Effector memory CD4-positive, alpha-beta T cell (primary cell): ENCODE results near the gene SETD7.

Experiments
- DNase-seq, 3 donors: peaks; one replicate each; pipeline ENCODE4 v3.0.0-alpha.2; 2020
- H3K27ac ChIP-seq: 2 replicates; pipeline ENCODE4 v1.7.0; 2013; ENCODE audit warnings: mild to moderate bottlenecking, low read length, moderate library complexity; ENCODE audit not compliant: insufficient read depth, poor library complexity, severe bottlenecking
- H3K27me3 ChIP-seq: replicated peaks from 2 replicates; pipeline ENCODE4 v1.7.0; 2013; ENCODE audit warnings: mild to moderate bottlenecking, low read length; ENCODE audit not compliant: insufficient read depth, control insufficient read depth, poor library complexity, severe bottlenecking
- H3K36me3 ChIP-seq: 2 replicates; pipeline ENCODE4 v1.7.0; 2013; ENCODE audit warnings: mild to moderate bottlenecking, low read length, moderate library complexity; ENCODE audit not compliant: control insufficient read depth, insufficient read depth
- H3K4me1 ChIP-seq: 2 replicates; pipeline ENCODE4 v1.7.0; 2013; ENCODE audit warnings: low read length, mild to moderate bottlenecking; ENCODE audit not compliant: control insufficient read depth, insufficient read depth, poor library complexity, severe bottlenecking
- H3K4me3 ChIP-seq: 2 replicates; pipeline ENCODE4 v1.7.0; 2013; ENCODE audit warnings: low read length, low read depth, mild to moderate bottlenecking; ENCODE audit not compliant: insufficient read depth, poor library complexity, severe bottlenecking
- H3K9me3 ChIP-seq: 2 replicates; pipeline ENCODE4 v1.7.0; 2013; ENCODE audit warnings: mild to moderate bottlenecking, low read length, moderate library complexity; ENCODE audit not compliant: control insufficient read depth

Gene SETD7

GRCh38 chr4:139594591-139595185 lies 38.7 kb upstream of the SETD7 start:
- no peaks in the 10 kb centered on the region for H3K36me3 ChIP-seq
- no peaks in the 10 kb centered on the region for H3K4me1 ChIP-seq
- H3K27me3 ChIP-seq, result no peaks in the 10 kb centered on the region
- no peak overlapping the region for H3K4me3 ChIP-seq
- H3K9me3 ChIP-seq, result no peaks in the 10 kb centered on the region
- no peak for DNase-seq
- no peak overlapping the region for H3K27ac ChIP-seq

DNA sequence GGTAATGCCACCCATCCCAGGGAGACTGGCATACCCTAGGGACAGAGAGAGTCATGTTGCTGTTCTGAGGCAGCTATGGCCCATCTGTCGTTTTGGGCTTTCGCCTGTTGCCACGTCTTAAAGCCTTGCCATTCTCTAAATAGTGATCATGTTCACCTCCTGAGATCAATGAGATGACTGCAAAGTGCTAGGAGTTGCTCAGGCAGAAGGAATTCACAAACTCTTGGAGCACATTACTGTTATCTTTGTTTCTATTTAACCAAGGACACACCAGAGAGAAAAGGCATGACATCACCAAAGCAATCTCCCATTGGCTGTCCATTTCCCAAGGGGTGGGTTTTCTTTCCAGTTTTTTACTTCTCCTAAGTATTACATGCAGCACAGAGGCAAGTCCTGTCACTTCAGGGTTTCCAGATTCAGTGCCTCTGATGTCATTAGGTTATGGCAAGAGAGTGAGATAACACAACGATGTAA lies 37.1 kb upstream of the SETD7 start:
- Histone ChIP-seq H3K9me3 (no peaks in the 10 kb centered on the region), H3K4me1 (no peaks in the 10 kb centered on the region), H3K36me3 (no peaks in the 10 kb centered on the region), H3K4me3 (no peak overlapping the region), H3K27ac (no peak overlapping the region), H3K27me3 (no peaks in the 10 kb centered on the region)
- no peak for DNase-seq

- Histone ChIP-seq H3K36me3 (no peaks in the 10 kb centered on the region), H3K4me1 (no peaks in the 10 kb centered on the region), H3K27me3 (no peaks in the 10 kb centered on the region)
Observed at GRCh38 chr4:139589336-139590018, 33.5 kb upstream of the SETD7 start.

GRCh38 chr4:139587446-139587845 lies 31.4 kb upstream of the SETD7 start:
- Histone ChIP-seq H3K9me3 (no peaks in the 10 kb centered on the region), H3K4me3 (no peak overlapping the region), H3K27ac (no peak overlapping the region), H3K4me1 (no peaks in the 10 kb centered on the region), H3K27me3 (no peaks in the 10 kb centered on the region), H3K36me3 (no peaks in the 10 kb centered on the region)
- DNase-seq, result no peak

More at GRCh38 chr4:139589336-139590018, 33.5 kb upstream of the SETD7 start:
- H3K9me3 ChIP-seq, result no peaks in the 10 kb centered on the region
- H3K4me3 ChIP-seq, result no peak overlapping the region
- no peak for DNase-seq
- H3K27ac ChIP-seq, result no peak overlapping the region

GRCh38 chr4:139585473-139585872 lies 29.5 kb upstream of the SETD7 start:
- no peak for DNase-seq
- H3K4me3 ChIP-seq, result no peak overlapping the region

GRCh38 chr4:139584784-139585183 lies 28.8 kb upstream of the SETD7 start:
- no peak for DNase-seq
- H3K36me3 ChIP-seq, result no peaks in the 10 kb centered on the region
- no peak overlapping the region for H3K4me3 ChIP-seq
- no peaks in the 10 kb centered on the region for H3K4me1 ChIP-seq
- H3K9me3 ChIP-seq, result no peaks in the 10 kb centered on the region
- H3K27ac ChIP-seq, result no peak overlapping the region
- no peaks in the 10 kb centered on the region for H3K27me3 ChIP-seq

More at GRCh38 chr4:139585473-139585872, 29.5 kb upstream of the SETD7 start:
- Histone ChIP-seq H3K27ac (no peak overlapping the region), H3K4me1 (no peaks in the 10 kb centered on the region), H3K36me3 (no peaks in the 10 kb centered on the region), H3K27me3 (no peaks in the 10 kb centered on the region), H3K9me3 (no peaks in the 10 kb centered on the region)

GRCh38 chr4:139584013-139584412 lies 28.0 kb upstream of the SETD7 start:
- Histone ChIP-seq H3K27me3 (no peaks in the 10 kb centered on the region), H3K4me1 (no peaks in the 10 kb centered on the region), H3K27ac (no peak overlapping the region), H3K9me3 (no peaks in the 10 kb centered on the region), H3K4me3 (no peak overlapping the region), H3K36me3 (no peaks in the 10 kb centered on the region)
- no peak for DNase-seq

DNA sequence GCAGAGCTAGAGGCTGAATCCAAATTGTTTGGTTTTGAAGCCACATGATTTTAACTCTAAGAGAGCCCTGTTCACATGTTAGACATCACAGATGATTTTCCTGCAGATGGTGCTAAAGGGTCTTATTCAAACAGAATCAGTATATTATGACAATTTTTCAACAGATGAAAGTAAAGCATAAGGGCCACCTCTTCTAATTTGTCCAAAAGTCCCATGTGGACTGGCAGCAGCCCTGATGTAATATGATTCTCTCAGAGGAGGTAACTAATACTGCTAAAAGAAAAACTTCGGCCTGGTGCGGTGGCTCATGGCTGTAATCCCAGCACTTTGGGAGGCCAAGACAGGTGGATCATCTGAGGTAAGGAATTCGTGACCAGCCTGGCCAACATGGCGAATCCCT lies 26.0 kb upstream of the SETD7 start:
- Histone ChIP-seq H3K9me3 (no peaks in the 10 kb centered on the region), H3K4me3 (no peak overlapping the region), H3K36me3 (no peaks in the 10 kb centered on the region), H3K27me3 (no peaks in the 10 kb centered on the region), H3K4me1 (no peaks in the 10 kb centered on the region), H3K27ac (no peak overlapping the region)
- no peak for DNase-seq

DNA sequence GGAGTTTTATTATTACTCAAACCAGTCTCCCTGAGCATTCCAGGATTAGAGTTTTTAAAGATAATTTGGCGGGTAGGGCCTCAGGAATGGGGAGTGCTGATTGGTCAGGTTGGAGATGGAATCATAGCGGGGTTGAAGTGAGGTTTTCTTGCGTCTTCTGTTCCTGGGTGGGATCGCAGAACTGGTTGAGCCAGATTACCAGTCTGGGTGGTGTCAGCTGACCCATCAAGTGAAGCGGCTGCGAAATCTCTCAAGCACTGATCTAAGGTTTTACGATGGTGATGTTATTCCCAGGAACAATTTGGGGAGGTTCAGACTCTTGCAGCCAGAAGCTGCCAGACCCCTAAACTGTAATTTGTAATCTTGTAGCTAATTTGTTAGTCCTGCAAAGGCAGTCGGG lies 25.1 kb upstream of the SETD7 start:
- Histone ChIP-seq H3K27ac (no peak overlapping the region), H3K4me3 (no peak overlapping the region), H3K36me3 (no peaks in the 10 kb centered on the region), H3K27me3 (no peaks in the 10 kb centered on the region), H3K9me3 (no peaks in the 10 kb centered on the region), H3K4me1 (no peaks in the 10 kb centered on the region)
- no peak for DNase-seq

- Histone ChIP-seq H3K9me3 (no peaks in the 10 kb centered on the region), H3K4me1 (no peaks in the 10 kb centered on the region), H3K27ac (no peak overlapping the region), H3K27me3 (no peaks in the 10 kb centered on the region), H3K4me3 (no peak overlapping the region), H3K36me3 (no peaks in the 10 kb centered on the region)
- DNase-seq, result no peak
Observed at GRCh38 chr4:139576219-139576618, 20.2 kb upstream of the SETD7 start.
